GM12878 (cell line): ENCODE data around the gene KCTD2. TPM values are rescaled to one million over a fixed set of nuclear protein-coding genes. Genes with fewer than 3 reads are reported as not detected.

ENCODE experiments used
- ATAC-seq: fragments of 200-7000 bp; cut with Tn5 transposase; 3 replicates; pipeline ENCODE4 v1.9.1; 2020; ENCODE audit warnings: mild to moderate bottlenecking, moderate library complexity
- BruUV-seq: library from RNA; stranded (reverse); fragments of 400-500 nt; replicated peaks from 2 replicates; lab custom pipeline; 2021; lab: Mats Ljungman, UMichigan
- CTCF ChIA-PET: fragments of 300-600 bp; sonication (Branson Sonifier 250); formaldehyde crosslinking; extraction: SDS; loops from one replicate; lab custom pipeline; 2021; ENCODE audit warnings: inconsistent platforms; lab: Yijun Ruan, JAX
- POLR2A ChIA-PET: fragments of 350-600 bp; formaldehyde crosslinking; extraction: SDS; loops from one replicate; lab custom pipeline; 2021; ENCODE audit warnings: inconsistent platforms; lab: Charles Lee
- RAD21 ChIA-PET: fragments of 300-600 bp; sonication (Branson Sonifier 250); formaldehyde crosslinking; loops from one replicate; lab custom pipeline; 2023; ENCODE audit warnings: antibody characterized with exemption; ENCODE audit not compliant: unreplicated experiment; lab: Charles Lee
- SMC1A ChIA-PET: fragments of 300-600 bp; sonication (Branson Sonifier 250); formaldehyde crosslinking; loops from one replicate; lab custom pipeline; 2023; ENCODE audit not compliant: unreplicated experiment, uncharacterized antibody; lab: Charles Lee
- DNase-seq: peaks from one replicate; pipeline ENCODE4 v3.0.0-alpha.2; 2011; ENCODE audit warnings: low read depth, low spot score
- FAIRE-seq: peaks from 3 replicates; lab custom pipeline; 2011; peaks lifted over from hg19 to GRCh38; lab: Jason Lieb, UNC
- H2AFZ ChIP-seq: 2 replicates; pipeline ENCODE4 v1.6.0; 2011; ENCODE audit warnings: low read depth, low read length, control low read depth; ENCODE audit not compliant: control insufficient read depth
- H3K27ac ChIP-seq: 2 replicates; pipeline ENCODE4 v1.5.1; 2011; ENCODE audit warnings: control low read depth; ENCODE audit not compliant: control insufficient read depth, insufficient read depth
- H3K27me3 ChIP-seq, 2 experiments: replicated peaks in 1 of 2; 2 replicates each; pipeline versions ENCODE4 v1.6.0 to v1.6.1; 2011; ENCODE audit warnings: low read length in 1 of 2; ENCODE audit not compliant: control insufficient read depth in 2 of 2, insufficient read depth in 2 of 2
- H3K36me3 ChIP-seq, 2 experiments: 2 replicates each; pipeline ENCODE4 v1.5.1; 2011; ENCODE audit warnings: low read length in 1 of 2; ENCODE audit not compliant: control insufficient read depth in 2 of 2, insufficient read depth in 2 of 2
- H3K4me1 ChIP-seq: 2 replicates; pipeline ENCODE4 v1.6.1; 2011; ENCODE audit warnings: mild to moderate bottlenecking, low read length, moderate library complexity, mixed read lengths; ENCODE audit not compliant: control insufficient read depth, insufficient read depth
- H3K4me2 ChIP-seq: 2 replicates; pipeline ENCODE4 v1.6.0; 2011; ENCODE audit warnings: control low read depth; ENCODE audit not compliant: control insufficient read depth, insufficient read depth
- H3K4me3 ChIP-seq: fragments of 200-600 bp; sonication (generic); 2 replicates; pipeline ENCODE4 v1.5.1; 2016
- H3K79me2 ChIP-seq: 2 replicates; pipeline ENCODE4 v1.6.0; 2011; ENCODE audit warnings: low read length; ENCODE audit not compliant: control insufficient read depth, insufficient read depth
- H3K9ac ChIP-seq: 2 replicates; pipeline ENCODE4 v1.8.0; 2011; ENCODE audit warnings: low read length, control low read depth, mixed read lengths; ENCODE audit not compliant: control insufficient read depth, insufficient read depth
- H3K9me3 ChIP-seq: replicated peaks from 3 replicates; pipeline ENCODE4 v1.5.1; 2011; ENCODE audit warnings: mild to moderate bottlenecking, low read length; ENCODE audit not compliant: control insufficient read depth, insufficient read depth
- H4K20me1 ChIP-seq: 2 replicates; pipeline ENCODE4 v1.6.0; 2011; ENCODE audit not compliant: control insufficient read depth, insufficient read depth
- BMI1 ChIP-seq: fragments of 450-650 bp; IDR thresholded peaks from 2 replicates; pipeline ENCODE4 v1.6.1; 2016; ENCODE audit warnings: mild to moderate bottlenecking, moderate library complexity, borderline replicate concordance
- CHD1 ChIP-seq: IDR thresholded peaks from 2 replicates; pipeline ENCODE4 v1.6.1; 2012; ENCODE audit warnings: low read depth, low read length, improper control_type of control experiment
- MEF2A ChIP-seq: IDR thresholded peaks from 2 replicates; pipeline ENCODE4 v1.6.1; 2011; ENCODE audit warnings: low read depth, mild to moderate bottlenecking, low read length, moderate library complexity; ENCODE audit not compliant: insufficient read depth
- POLR2A ChIP-seq: IDR thresholded peaks from 2 replicates; pipeline ENCODE4 v1.6.1; 2011; ENCODE audit warnings: low read depth, mild to moderate bottlenecking, low read length
- SMAD5 ChIP-seq: IDR thresholded peaks from 2 replicates; pipeline ENCODE4 v1.6.1; 2016; ENCODE audit warnings: antibody characterized with exemption, low read depth
- TCF3 ChIP-seq: IDR thresholded peaks from 2 replicates; pipeline ENCODE4 v1.6.1; 2012; ENCODE audit warnings: low read depth, mild to moderate bottlenecking, low read length, borderline replicate concordance; ENCODE audit not compliant: insufficient read depth
- WGBS: methylation state at CpG from one replicate; pipeline ENCODE4 v1.1.6; 2016; ENCODE audit warnings: low lambda C conversion rate; ENCODE audit not compliant: insufficient replicate concordance, insufficient coverage; ENCODE audit errors: missing lambda C conversion rate; 5-methylcytosine and 5-hydroxymethylcytosine counted together
- in situ Hi-C: fragments of 300-500 bp; cut with MboI; formaldehyde crosslinking; loops from 9 replicates; pipeline ENCODE4 v1.14.3; 2018; ENCODE audit warnings: mixed read lengths
- intact Hi-C: fragments of 100-400 bp; cut with micrococcal nuclease; formaldehyde crosslinking; loops from one replicate; pipeline ENCODE4 v1.14.2; 2022; ENCODE audit not compliant: unreplicated experiment
- polyA plus RNA-seq, 11 experiments: library from polyadenylated mRNA; depleted of rRNA in 4 of 11; unstranded in 6 of 11; stranded (reverse) in 5 of 11; fragments of >200 nt; fragmentation: Nextera tagmentation in 4 of 11; fragmentation: Illumina TruSeq in 1 of 11; extraction: Ambion mirVana in 4 of 11; extraction: Trizol in 1 of 11; gene quantifications; 1 replicate in 1 of 11; 2 replicates in 10 of 11; pipeline versions ENCODE4 v1.2.1 to v1.2.3, GENCODE V29; 2011 to 2016; ENCODE audit warnings: inconsistent platforms in 2 of 11, missing spikeins in 2 of 11, low read depth in 1 of 11
- total RNA-seq, 4 experiments: library from RNA; depleted of rRNA in 3 of 4; stranded (reverse); fragments of >200 nt in 3 of 4; fragmentation: Illumina TruSeq in 1 of 4; extraction: Trizol in 1 of 4; gene quantifications; 2 replicates each; pipeline versions ENCODE4 v1.2.1 to v1.2.3, GENCODE V29; 2013 to 2021
- TF ChIP-seq, protein P1 (sequence below): IDR thresholded peaks from 2 replicates; pipeline ENCODE4 v1.6.1; 2012; ENCODE audit warnings: mild to moderate bottlenecking, low read depth, low read length
- TF ChIP-seq, protein P2 (sequence below): fragments of 150-350 bp; IDR thresholded peaks from 2 replicates; pipeline ENCODE4 v1.6.1; 2016; ENCODE audit warnings: low read depth, low read length
- TF ChIP-seq, protein P3 (sequence below): fragments of 450-650 bp; IDR thresholded peaks from 2 replicates; pipeline ENCODE4 v1.6.1; 2017; ENCODE audit warnings: mild to moderate bottlenecking, moderate library complexity

The KCTD2 gene
- total and polyA plus RNA-seq, 10 of the 15 experiments (the other 5 are each of a cell fraction or from before 2014, with no cell fraction given), result 1.5 to 27.5 (median 13.7) TPM

DNA sequence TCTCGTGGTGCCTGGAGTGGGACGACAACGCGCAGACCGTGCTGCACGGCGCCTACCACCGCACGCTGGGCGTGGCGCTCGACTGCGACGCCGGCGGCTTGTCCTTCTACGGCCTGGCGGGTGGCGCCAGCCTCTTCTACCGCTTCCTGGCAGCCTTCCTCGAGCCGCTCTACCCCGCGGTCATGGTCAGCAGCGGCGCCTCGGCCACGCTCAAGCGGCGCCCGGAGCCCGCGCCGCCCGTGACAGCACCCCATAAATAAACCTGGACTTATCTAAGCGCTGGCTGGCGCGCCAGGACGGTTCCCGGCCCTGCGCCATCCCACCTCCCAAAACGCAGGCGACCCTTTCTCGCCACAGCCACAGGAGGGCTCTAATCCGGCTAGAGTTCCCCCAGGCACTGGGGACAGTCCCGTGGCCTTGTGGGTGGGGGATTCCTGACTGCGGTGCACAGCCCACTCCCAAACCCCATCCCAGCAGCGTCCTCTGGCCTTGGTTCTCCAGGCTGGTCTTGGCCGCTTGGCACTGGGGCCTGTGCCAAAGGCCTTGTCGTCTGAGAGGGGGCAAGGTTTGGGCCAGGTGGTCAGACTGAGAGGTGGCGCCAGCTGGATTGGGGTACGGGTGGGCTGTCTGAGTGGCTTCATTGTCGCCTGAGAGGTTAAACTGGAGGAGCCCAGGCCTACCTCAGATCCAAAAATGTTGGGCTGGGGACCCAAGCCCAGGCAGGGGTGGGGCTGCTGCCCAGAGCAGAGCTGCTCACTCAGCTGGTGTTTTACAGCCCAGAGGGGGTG lies 30.7 kb downstream of the KCTD2 start:
- peak overlapping the region; percentile 91 for H3K4me2 ChIP-seq
- H3K27ac ChIP-seq, result peak overlapping the region; percentile 64
- H3K4me3 ChIP-seq, result peak overlapping the region; percentile 47; the same call in 1 of the 2 replicates
- no peaks in the 10 kb centered on the region for H3K79me2 ChIP-seq
- BruUV-seq, result TSS peak; percentile 81
- H3K36me3 ChIP-seq, result no peaks in the 10 kb centered on the region
- 2% methylated on average over 53 of the region's 53 CpGs for WGBS
- H3K9me3 ChIP-seq, result no peaks in the 10 kb centered on the region
- ChIA-PET CTCF (interaction anchor here (0.8 to 7.6 kb wide), 9 partner anchors 8 to 124 kb away, joined by 3 to 54 read pairs (median 4); partner anchors contain the start of gene NT5C), POLR2A (interaction anchor here (0.7 to 3.9 kb wide), 7 partner anchors 11 to 102 kb away, joined by 3 to 15 read pairs (median 3); partner anchors contain the start of genes ARMC7, JPT1 and SLC16A5), SMC1A (interaction anchor here (0.9 to 2.3 kb wide), 7 partner anchors 9 to 335 kb away, joined by 3 to 13 read pairs (median 3); partner anchors contain the start of gene SLC16A5), RAD21 (interaction anchor here (0.7 to 2.2 kb wide), 15 partner anchors 8 to 220 kb away, joined by 3 to 13 read pairs (median 5); partner anchors contain the start of genes ARMC7, NT5C and SLC16A5)
- peaks cover 30% of the 10 kb centered on the region for H3K4me1 ChIP-seq
- H4K20me1 ChIP-seq, result no peaks in the 10 kb centered on the region
- peak overlapping the region; percentile 82 for H2AFZ ChIP-seq
- no peaks in the 10 kb centered on the region for H3K27me3 ChIP-seq
- no peak for FAIRE-seq
- peak; percentile 77 for ATAC-seq
- intact Hi-C loops (no loop called here), in situ Hi-C loops (no loop called here)
- H3K9ac ChIP-seq, result peak overlapping the region; percentile 79
- no peak for DNase-seq
- TF ChIP-seq CHD1, result no peak
- no peak for TF ChIP-seq SMAD5
- TF ChIP-seq BMI1, result no peak
- TF ChIP-seq, protein P1, sequence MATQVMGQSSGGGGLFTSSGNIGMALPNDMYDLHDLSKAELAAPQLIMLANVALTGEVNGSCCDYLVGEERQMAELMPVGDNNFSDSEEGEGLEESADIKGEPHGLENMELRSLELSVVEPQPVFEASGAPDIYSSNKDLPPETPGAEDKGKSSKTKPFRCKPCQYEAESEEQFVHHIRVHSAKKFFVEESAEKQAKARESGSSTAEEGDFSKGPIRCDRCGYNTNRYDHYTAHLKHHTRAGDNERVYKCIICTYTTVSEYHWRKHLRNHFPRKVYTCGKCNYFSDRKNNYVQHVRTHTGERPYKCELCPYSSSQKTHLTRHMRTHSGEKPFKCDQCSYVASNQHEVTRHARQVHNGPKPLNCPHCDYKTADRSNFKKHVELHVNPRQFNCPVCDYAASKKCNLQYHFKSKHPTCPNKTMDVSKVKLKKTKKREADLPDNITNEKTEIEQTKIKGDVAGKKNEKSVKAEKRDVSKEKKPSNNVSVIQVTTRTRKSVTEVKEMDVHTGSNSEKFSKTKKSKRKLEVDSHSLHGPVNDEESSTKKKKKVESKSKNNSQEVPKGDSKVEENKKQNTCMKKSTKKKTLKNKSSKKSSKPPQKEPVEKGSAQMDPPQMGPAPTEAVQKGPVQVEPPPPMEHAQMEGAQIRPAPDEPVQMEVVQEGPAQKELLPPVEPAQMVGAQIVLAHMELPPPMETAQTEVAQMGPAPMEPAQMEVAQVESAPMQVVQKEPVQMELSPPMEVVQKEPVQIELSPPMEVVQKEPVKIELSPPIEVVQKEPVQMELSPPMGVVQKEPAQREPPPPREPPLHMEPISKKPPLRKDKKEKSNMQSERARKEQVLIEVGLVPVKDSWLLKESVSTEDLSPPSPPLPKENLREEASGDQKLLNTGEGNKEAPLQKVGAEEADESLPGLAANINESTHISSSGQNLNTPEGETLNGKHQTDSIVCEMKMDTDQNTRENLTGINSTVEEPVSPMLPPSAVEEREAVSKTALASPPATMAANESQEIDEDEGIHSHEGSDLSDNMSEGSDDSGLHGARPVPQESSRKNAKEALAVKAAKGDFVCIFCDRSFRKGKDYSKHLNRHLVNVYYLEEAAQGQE, result 0 out of 2 replicates have a peak, but pooled peaks have one; percentile 6
- TF ChIP-seq, protein P2, sequence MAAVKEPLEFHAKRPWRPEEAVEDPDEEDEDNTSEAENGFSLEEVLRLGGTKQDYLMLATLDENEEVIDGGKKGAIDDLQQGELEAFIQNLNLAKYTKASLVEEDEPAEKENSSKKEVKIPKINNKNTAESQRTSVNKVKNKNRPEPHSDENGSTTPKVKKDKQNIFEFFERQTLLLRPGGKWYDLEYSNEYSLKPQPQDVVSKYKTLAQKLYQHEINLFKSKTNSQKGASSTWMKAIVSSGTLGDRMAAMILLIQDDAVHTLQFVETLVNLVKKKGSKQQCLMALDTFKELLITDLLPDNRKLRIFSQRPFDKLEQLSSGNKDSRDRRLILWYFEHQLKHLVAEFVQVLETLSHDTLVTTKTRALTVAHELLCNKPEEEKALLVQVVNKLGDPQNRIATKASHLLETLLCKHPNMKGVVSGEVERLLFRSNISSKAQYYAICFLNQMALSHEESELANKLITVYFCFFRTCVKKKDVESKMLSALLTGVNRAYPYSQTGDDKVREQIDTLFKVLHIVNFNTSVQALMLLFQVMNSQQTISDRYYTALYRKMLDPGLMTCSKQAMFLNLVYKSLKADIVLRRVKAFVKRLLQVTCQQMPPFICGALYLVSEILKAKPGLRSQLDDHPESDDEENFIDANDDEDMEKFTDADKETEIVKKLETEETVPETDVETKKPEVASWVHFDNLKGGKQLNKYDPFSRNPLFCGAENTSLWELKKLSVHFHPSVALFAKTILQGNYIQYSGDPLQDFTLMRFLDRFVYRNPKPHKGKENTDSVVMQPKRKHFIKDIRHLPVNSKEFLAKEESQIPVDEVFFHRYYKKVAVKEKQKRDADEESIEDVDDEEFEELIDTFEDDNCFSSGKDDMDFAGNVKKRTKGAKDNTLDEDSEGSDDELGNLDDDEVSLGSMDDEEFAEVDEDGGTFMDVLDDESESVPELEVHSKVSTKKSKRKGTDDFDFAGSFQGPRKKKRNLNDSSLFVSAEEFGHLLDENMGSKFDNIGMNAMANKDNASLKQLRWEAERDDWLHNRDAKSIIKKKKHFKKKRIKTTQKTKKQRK, result no peak
- no peak for TF ChIP-seq TCF3
- TF ChIP-seq, protein P3, sequence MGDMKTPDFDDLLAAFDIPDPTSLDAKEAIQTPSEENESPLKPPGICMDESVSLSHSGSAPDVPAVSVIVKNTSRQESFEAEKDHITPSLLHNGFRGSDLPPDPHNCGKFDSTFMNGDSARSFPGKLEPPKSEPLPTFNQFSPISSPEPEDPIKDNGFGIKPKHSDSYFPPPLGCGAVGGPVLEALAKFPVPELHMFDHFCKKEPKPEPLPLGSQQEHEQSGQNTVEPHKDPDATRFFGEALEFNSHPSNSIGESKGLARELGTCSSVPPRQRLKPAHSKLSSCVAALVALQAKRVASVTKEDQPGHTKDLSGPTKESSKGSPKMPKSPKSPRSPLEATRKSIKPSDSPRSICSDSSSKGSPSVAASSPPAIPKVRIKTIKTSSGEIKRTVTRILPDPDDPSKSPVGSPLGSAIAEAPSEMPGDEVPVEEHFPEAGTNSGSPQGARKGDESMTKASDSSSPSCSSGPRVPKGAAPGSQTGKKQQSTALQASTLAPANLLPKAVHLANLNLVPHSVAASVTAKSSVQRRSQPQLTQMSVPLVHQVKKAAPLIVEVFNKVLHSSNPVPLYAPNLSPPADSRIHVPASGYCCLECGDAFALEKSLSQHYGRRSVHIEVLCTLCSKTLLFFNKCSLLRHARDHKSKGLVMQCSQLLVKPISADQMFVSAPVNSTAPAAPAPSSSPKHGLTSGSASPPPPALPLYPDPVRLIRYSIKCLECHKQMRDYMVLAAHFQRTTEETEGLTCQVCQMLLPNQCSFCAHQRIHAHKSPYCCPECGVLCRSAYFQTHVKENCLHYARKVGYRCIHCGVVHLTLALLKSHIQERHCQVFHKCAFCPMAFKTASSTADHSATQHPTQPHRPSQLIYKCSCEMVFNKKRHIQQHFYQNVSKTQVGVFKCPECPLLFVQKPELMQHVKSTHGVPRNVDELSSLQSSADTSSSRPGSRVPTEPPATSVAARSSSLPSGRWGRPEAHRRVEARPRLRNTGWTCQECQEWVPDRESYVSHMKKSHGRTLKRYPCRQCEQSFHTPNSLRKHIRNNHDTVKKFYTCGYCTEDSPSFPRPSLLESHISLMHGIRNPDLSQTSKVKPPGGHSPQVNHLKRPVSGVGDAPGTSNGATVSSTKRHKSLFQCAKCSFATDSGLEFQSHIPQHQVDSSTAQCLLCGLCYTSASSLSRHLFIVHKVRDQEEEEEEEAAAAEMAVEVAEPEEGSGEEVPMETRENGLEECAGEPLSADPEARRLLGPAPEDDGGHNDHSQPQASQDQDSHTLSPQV, result no peak
- TF ChIP-seq POLR2A, result peak; percentile 82
- TF ChIP-seq MEF2A, result no peak
